Measurements from ENCODE around the gene CCNQ. TPM values are rescaled to one million over a fixed set of nuclear protein-coding genes. Genes with fewer than 3 reads are reported as not detected.

The CCNQ gene
- polyA plus RNA-seq, 1 of the 3 experiments (the other 2 are of a cell fraction): 45.3 TPM

DNA sequence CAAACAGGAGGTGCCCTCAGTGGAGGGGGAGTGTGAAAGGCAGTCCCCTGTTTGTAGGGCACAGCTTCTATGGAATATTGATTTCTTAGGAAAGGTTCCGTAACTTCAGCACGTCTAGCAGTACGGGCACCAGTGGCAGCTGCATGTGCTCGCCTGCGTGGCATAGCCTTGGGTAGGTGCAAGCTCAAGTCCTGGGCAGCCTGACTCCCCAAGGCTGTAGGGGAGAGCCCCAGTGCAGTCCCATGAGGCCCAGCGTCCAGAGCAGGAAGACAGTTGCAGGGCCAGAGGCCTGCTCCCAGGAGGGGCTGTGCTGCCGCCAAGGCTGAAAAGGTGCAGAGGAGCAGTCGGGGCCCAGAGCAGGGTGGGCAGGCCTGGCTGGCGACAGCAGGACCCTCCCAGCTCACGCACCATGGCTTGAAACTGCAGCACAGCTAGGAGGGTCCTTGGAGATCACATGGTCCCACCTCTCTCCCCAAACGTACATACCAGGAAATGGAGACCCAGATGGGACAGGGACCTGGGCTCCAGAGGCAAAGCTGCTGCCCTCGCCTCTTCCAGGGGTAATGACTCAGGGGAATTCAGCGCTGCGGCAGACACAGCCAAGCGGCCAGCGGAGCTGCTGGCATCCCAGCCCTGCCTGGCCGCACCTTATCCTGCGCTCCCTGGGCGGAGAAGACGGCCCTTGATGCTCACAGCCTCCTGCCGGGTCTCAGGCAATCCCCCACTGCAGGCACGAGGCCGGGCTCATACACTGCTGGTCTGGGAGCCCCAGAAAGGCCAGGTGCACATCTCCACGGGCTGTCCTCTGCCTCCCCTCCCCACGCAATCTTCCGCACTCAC, 42.0 kb upstream of the CCNQ start (continued):
- TF ChIP-seq, protein P1, sequence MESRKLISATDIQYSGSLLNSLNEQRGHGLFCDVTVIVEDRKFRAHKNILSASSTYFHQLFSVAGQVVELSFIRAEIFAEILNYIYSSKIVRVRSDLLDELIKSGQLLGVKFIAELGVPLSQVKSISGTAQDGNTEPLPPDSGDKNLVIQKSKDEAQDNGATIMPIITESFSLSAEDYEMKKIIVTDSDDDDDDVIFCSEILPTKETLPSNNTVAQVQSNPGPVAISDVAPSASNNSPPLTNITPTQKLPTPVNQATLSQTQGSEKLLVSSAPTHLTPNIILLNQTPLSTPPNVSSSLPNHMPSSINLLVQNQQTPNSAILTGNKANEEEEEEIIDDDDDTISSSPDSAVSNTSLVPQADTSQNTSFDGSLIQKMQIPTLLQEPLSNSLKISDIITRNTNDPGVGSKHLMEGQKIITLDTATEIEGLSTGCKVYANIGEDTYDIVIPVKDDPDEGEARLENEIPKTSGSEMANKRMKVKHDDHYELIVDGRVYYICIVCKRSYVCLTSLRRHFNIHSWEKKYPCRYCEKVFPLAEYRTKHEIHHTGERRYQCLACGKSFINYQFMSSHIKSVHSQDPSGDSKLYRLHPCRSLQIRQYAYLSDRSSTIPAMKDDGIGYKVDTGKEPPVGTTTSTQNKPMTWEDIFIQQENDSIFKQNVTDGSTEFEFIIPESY (IDR thresholded peaks at IDR 0.05; ENCODE audit: borderline replicate concordance, low read depth): no peak
- TF ChIP-seq FOXM1 (IDR thresholded peaks at IDR 0.05; ENCODE audit: low read depth) (no peak), NFIC (IDR thresholded peaks at IDR 0.05; ENCODE audit: borderline replicate concordance) (no peak), TCF12 (IDR thresholded peaks at IDR 0.05) (no peak)

- H4K20me1 ChIP-seq (ENCODE audit: insufficient read depth): no peaks in the 10 kb centered on the region
These were observed 41.2 kb upstream of the CCNQ start for GRCh38 chrX:153640045-153640686.

More at GRCh38 chrX:153640045-153640686, 41.2 kb upstream of the CCNQ start:
- no peaks in the 10 kb centered on the region for H3K9me2 ChIP-seq
- no peak overlapping the region for H2AFZ ChIP-seq (ENCODE audit: low read depth)
- CTCF ChIA-PET: interaction anchor here (0.6 to 1.9 kb wide), 9 partner anchors 14 to 699 kb away, joined by 3 to 11 read pairs (median 4); no protein-coding TSS in a partner anchor
- no peaks in the 10 kb centered on the region for H3K79me2 ChIP-seq (ENCODE audit: insufficient read depth)
- H3K9me3 ChIP-seq: no peaks in the 10 kb centered on the region
- H3K27me3 ChIP-seq (ENCODE audit: insufficient read depth): peaks cover 58% of the 10 kb centered on the region
- H3F3A ChIP-seq (replicated peaks; ENCODE audit: insufficient read depth): no peaks in the 10 kb centered on the region
- no peak overlapping the region for H3K4me3 ChIP-seq (ENCODE audit: low read depth in 2 of 2, low read length in 1 of 2)
- POLR2A ChIA-PET: no interaction called here
- DNase-seq: peak; percentile 25
- 48% methylated on average over 15 of the region's 23 CpGs for WGBS (ENCODE audit: low lambda C conversion rate)
- no peak overlapping the region for H3K4me2 ChIP-seq
- peaks cover 0 to 22% of the 10 kb centered on the region in 2 experiments; a peak in 1 of 4 replicates for H3K4me1 ChIP-seq (ENCODE audit: control insufficient read depth in 1 of 2, insufficient read depth in 2 of 2, low read depth in 1 of 2, low read length in 1 of 2)
- no peak overlapping the region for H3K27ac ChIP-seq (ENCODE audit: low read depth in 2 of 2, low read length in 1 of 2)
- H3K9ac ChIP-seq: no peak overlapping the region
- no peaks in the 10 kb centered on the region for H3K36me3 ChIP-seq (replicated peaks in 1 of 2; ENCODE audit: control insufficient read depth in 1 of 2, insufficient read depth in 2 of 2, low read length in 1 of 2)
- no peak for TF ChIP-seq RCOR1 (IDR thresholded peaks at IDR 0.05; ENCODE audit: low read length)
- TF ChIP-seq TEAD4 (IDR thresholded peaks at IDR 0.05; ENCODE audit: borderline replicate concordance, insufficient read depth): no peak
- no peak for TF ChIP-seq FOSL2 (IDR thresholded peaks at IDR 0.05; ENCODE audit: borderline replicate concordance, low read depth)
- TF ChIP-seq ELF1 (IDR thresholded peaks at IDR 0.05): no peak
- TF ChIP-seq RAD21 (IDR thresholded peaks at IDR 0.05; ENCODE audit: low read length): no peak
- TF ChIP-seq NRF1 (IDR thresholded peaks at IDR 0.05; ENCODE audit: low read depth, low read length): no peak
- TF ChIP-seq EZH2phosphoT487 (IDR thresholded peaks at IDR 0.05; ENCODE audit: borderline replicate concordance, low read depth): no peak
- TF ChIP-seq EP300 (IDR thresholded peaks at IDR 0.05; ENCODE audit: borderline replicate concordance in 1 of 2, low read depth in 1 of 2, low read length in 1 of 2): no peak
- TF ChIP-seq, protein P2, sequence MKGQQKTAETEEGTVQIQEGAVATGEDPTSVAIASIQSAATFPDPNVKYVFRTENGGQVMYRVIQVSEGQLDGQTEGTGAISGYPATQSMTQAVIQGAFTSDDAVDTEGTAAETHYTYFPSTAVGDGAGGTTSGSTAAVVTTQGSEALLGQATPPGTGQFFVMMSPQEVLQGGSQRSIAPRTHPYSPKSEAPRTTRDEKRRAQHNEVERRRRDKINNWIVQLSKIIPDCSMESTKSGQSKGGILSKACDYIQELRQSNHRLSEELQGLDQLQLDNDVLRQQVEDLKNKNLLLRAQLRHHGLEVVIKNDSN (IDR thresholded peaks at IDR 0.05; ENCODE audit: borderline replicate concordance, low read depth): no peak
- no peak for TF ChIP-seq PBX3 (IDR thresholded peaks at IDR 0.05)
